Testis (tissue), 3 donors: ENCODE measurements around the gene SERINC1. TPM values are rescaled to one million over a fixed set of nuclear protein-coding genes. Genes with fewer than 3 reads are reported as not detected.

Source experiments
- DNase-seq: peaks from one replicate; pipeline ENCODE4 v3.0.0-alpha.2; 2019
- H3K27ac ChIP-seq, 2 donors: fragments of 200-600 bp; sonication (generic); one replicate each; pipeline ENCODE4 v1.5.1; 2019
- H3K27me3 ChIP-seq: fragments of 200-600 bp; sonication (generic); one replicate; pipeline ENCODE4 v1.5.1; 2019
- H3K36me3 ChIP-seq: fragments of 200-600 bp; sonication (generic); one replicate; pipeline ENCODE4 v1.5.1; 2017; ENCODE audit warnings: low read depth; ENCODE audit errors: missing control alignments
- H3K4me1 ChIP-seq: fragments of 200-600 bp; sonication (generic); one replicate; pipeline ENCODE4 v1.5.1; 2019
- H3K4me3 ChIP-seq, 2 donors: fragments of 200-600 bp; sonication (generic); one replicate each; pipeline ENCODE4 v1.5.1; 2017 to 2019
- H3K9me3 ChIP-seq: fragments of 200-600 bp; sonication (generic); one replicate; pipeline ENCODE4 v1.5.1; 2017
- POLR2A ChIP-seq: fragments of 450-650 bp; IDR thresholded peaks from one replicate; pipeline ENCODE4 v1.6.1; 2017; ENCODE audit warnings: antibody characterized with exemption, mild to moderate bottlenecking, moderate library complexity
- WGBS, 2 donors: methylation state at CpG; one replicate each; pipeline ENCODE4 v1.1.5; 2018; 5-methylcytosine and 5-hydroxymethylcytosine counted together
- intact Hi-C: fragments of 100-400 bp; cut with DNase I; formaldehyde crosslinking; loops from one replicate; pipeline ENCODE4 v1.15.1; 2023; ENCODE audit warnings: low total_unique reads
- polyA plus RNA-seq: library from polyadenylated mRNA; stranded (reverse); fragments of 350-450 nt; fragmentation: Illumina TruSeq; extraction: RNeasy Lipid Tissue Mini Kit (QIAGEN cat#74804); gene quantifications from one replicate; pipeline ENCODE4 v1.2.3, GENCODE V29; 2014; ENCODE audit warnings: low read depth, low replicate concordance; ENCODE audit not compliant: insufficient read depth
- small RNA-seq, 2 donors: library from RNA; depleted of rRNA; stranded (forward); fragments of <200 nt; gene quantifications; one replicate each; pipeline ENCODE3, GENCODE V24; 2016
- total RNA-seq, 2 donors: library from RNA; depleted of rRNA; stranded (reverse); fragments of >200 nt; gene quantifications; one replicate each; pipeline ENCODE4 v1.2.3, GENCODE V29; 2016
- TF ChIP-seq, protein P1 (sequence below), 3 experiments: fragments of 450-650 bp in 2 of 3; fragments of 200-600 bp in 1 of 3; sonication (generic) in 1 of 3; IDR thresholded peaks; one replicate each; pipeline ENCODE4 v1.5.1; 2016 to 2019; ENCODE audit warnings: antibody characterized with exemption in 3 of 3, mild to moderate bottlenecking in 2 of 3, moderate library complexity in 1 of 3

The SERINC1 gene
- total and polyA plus RNA-seq, 3 donors from 2014 or later = 83.8 to 142 (median 114) TPM

DNA sequence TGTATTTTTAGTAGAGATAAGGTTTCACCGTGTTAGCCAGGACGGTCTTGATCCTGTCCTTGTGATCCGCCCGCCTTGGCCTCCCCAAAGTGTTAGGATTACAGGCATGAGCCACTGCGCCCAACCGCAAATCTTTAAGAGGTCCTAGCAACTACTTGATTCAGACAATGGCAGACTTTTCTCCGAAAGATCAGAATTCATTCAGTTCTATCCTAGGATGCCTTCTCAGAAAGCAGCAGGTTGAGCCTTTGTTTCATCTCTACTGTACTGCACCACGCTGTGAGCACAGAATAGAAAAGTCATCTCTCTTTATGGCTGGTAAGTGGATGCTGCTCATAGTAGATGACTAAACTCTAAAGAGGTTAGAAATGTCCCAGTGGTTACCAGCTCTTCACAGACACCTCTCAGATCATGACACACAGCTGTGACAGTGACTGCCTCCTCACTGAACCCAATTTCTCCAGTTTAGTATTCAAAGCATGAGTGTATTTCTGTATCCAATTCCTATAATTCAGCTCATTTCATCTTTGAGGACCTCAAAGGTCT lies 78.2 kb downstream of the SERINC1 start:
- no peaks in the 10 kb centered on the region for H3K9me3 ChIP-seq
- no peak overlapping the region for H3K27ac ChIP-seq
- TF ChIP-seq, protein P1, sequence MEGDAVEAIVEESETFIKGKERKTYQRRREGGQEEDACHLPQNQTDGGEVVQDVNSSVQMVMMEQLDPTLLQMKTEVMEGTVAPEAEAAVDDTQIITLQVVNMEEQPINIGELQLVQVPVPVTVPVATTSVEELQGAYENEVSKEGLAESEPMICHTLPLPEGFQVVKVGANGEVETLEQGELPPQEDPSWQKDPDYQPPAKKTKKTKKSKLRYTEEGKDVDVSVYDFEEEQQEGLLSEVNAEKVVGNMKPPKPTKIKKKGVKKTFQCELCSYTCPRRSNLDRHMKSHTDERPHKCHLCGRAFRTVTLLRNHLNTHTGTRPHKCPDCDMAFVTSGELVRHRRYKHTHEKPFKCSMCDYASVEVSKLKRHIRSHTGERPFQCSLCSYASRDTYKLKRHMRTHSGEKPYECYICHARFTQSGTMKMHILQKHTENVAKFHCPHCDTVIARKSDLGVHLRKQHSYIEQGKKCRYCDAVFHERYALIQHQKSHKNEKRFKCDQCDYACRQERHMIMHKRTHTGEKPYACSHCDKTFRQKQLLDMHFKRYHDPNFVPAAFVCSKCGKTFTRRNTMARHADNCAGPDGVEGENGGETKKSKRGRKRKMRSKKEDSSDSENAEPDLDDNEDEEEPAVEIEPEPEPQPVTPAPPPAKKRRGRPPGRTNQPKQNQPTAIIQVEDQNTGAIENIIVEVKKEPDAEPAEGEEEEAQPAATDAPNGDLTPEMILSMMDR (IDR thresholded peaks at IDR 0.05) = no peak
- no peak for TF ChIP-seq POLR2A
- intact Hi-C loops = no loop called here
- no peak overlapping the region for H3K4me3 ChIP-seq
- no peaks in the 10 kb centered on the region for H3K36me3 ChIP-seq
- 60 to 76% methylated on average over 8 of the region's 8 CpGs for WGBS, 2 donors
- H3K27me3 ChIP-seq = no peaks in the 10 kb centered on the region
- DNase-seq = no peak
- peaks cover 5% of the 10 kb centered on the region for H3K4me1 ChIP-seq

Small RNA genes lying within 50 kb of the gene (small RNA-seq; reads per million reads assigned to genes)
- gene Z99129.1 = 0 reads per million in 2 donors

Other genes with a start within 250 kb of the SERINC1 start
- 10 to 100 TPM; 96.1 to 96.2 TPM for gene HSF2, start 72.2 kb downstream of the SERINC1 start, total RNA-seq
- 45.1 TPM for gene HSF2, start 72.2 kb downstream of the SERINC1 start, polyA plus RNA-seq
- 1 to 10 TPM; 1.4 to 3.3 TPM for gene PKIB, start 138.6 kb upstream of the SERINC1 start, total RNA-seq
- 5.0 TPM for gene PKIB, start 138.6 kb upstream of the SERINC1 start, polyA plus RNA-seq